Fibroblast of the aortic adventitia (primary cell): ENCODE results near the gene TMPRSS3. TPM values are rescaled to one million over a fixed set of nuclear protein-coding genes. Genes with fewer than 3 reads are reported as not detected.

ENCODE experiments used
- DNase-seq: peaks from one replicate; pipeline ENCODE4 v3.0.0-alpha.2; 2010; ENCODE audit warnings: low read depth
- H3K4me3 ChIP-seq: 2 replicates; pipeline ENCODE4 v1.5.1; 2011; ENCODE audit warnings: low read depth, mild to moderate bottlenecking, control low read depth, low read length, moderate library complexity
- CTCF ChIP-seq: IDR thresholded peaks from 2 replicates; pipeline ENCODE4 v1.5.1; 2011; ENCODE audit warnings: mild to moderate bottlenecking, low read length, control low read depth, inconsistent platforms; ENCODE audit not compliant: insufficient read depth
- small RNA-seq: library from RNA; depleted of rRNA; stranded (forward); fragments of <200 nt; gene quantifications from one replicate; pipeline ENCODE3, GENCODE V24; 2012
- total RNA-seq: library from RNA; depleted of rRNA; stranded (reverse); fragments of >200 nt; gene quantifications from 2 replicates; pipeline ENCODE4 v1.2.3, GENCODE V29; 2012; ENCODE audit warnings: low replicate concordance

TMPRSS3 gene
- total RNA-seq, 1 donor = not detected

GRCh38 chr21:42332557-42333317 lies 63.1 kb downstream of the TMPRSS3 start:
- H3K4me3 ChIP-seq = no peak overlapping the region
- no peak for TF ChIP-seq CTCF
- no peak for DNase-seq

GRCh38 chr21:42331660-42332059 lies 64.2 kb downstream of the TMPRSS3 start:
- no peak overlapping the region for H3K4me3 ChIP-seq
- no peak for TF ChIP-seq CTCF
- no peak for DNase-seq

GRCh38 chr21:42330380-42331371 lies 65.2 kb downstream of the TMPRSS3 start:
- TF ChIP-seq CTCF = no peak
- H3K4me3 ChIP-seq = no peak overlapping the region
- no peak for DNase-seq

- TF ChIP-seq CTCF = no peak
- DNase-seq = no peak
- H3K4me3 ChIP-seq = no peak overlapping the region
Measured at GRCh38 chr21:42324896-42325295, 71.0 kb downstream of the TMPRSS3 start.

Small RNA genes lying within 50 kb of the gene (small RNA-seq; reads per million reads assigned to genes)
- gene RNU6-1149P = not detected

Other genes with a start within 250 kb of the TMPRSS3 start
- gene ABCG1, start 176.9 kb downstream of the TMPRSS3 start, total RNA-seq = 0.08 and 0.09 TPM in 2 replicates
- not detected in 2 replicates for gene TFF3, start 80.6 kb downstream of the TMPRSS3 start, total RNA-seq
- gene TFF2, start 45.1 kb downstream of the TMPRSS3 start, total RNA-seq = not detected in 2 replicates
- gene TFF1, start 29.5 kb downstream of the TMPRSS3 start, total RNA-seq = not detected in 2 replicates
- gene UBASH3A, start 7.8 kb upstream of the TMPRSS3 start, total RNA-seq = not detected in 2 replicates
- 0.16 TPM in 1 of 2 replicates, not detected in the other for gene RSPH1, start 100.2 kb upstream of the TMPRSS3 start, total RNA-seq
- gene SLC37A1, start 117.8 kb upstream of the TMPRSS3 start, total RNA-seq = 0.27 and 2.5 TPM in 2 replicates